ENCODE measurements around the gene USP12.
"Not testable (repeated sequence)": the region's sequence is repeated elsewhere in the genome, so short reads cannot be mapped to it uniquely, and the experiment has no call there.

USP12 gene

GRCh38 chr13:27149702-27150101, 21.9 kb downstream of the USP12 start:
- no peak for DNase-seq (ENCODE audit: low spot score)

DNA sequence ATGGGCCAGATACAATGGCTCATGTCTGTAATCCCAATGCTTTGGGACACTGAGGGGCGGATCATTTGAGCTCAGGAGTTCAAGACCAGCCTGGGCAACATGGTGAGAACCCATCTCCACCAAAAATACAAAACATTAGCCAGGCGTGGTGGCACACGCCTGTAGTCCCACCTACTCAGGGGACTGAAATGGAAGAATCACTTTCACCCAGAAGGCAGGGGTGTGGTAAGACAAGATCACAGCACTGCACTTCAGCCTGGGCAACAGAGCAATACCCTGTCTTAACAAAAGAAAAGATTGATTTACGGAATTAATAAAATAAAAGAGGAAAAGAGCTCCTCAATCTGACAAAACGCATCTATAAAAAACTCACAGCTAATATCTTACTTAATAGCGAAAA, 22.7 kb downstream of the USP12 start:
- no peak for DNase-seq (ENCODE audit: low spot score)

GRCh38 chr13:27147530-27148170, 24.0 kb downstream of the USP12 start:
- peak; percentile 67 for DNase-seq (ENCODE audit: low spot score)

- no peak for DNase-seq (ENCODE audit: low spot score)
Measured at GRCh38 chr13:27141746-27142145, 29.9 kb downstream of the USP12 start.

- DNase-seq (ENCODE audit: low spot score): not testable (repeated sequence)
Measured at GRCh38 chr13:27141159-27141558, 30.5 kb downstream of the USP12 start.

DNA sequence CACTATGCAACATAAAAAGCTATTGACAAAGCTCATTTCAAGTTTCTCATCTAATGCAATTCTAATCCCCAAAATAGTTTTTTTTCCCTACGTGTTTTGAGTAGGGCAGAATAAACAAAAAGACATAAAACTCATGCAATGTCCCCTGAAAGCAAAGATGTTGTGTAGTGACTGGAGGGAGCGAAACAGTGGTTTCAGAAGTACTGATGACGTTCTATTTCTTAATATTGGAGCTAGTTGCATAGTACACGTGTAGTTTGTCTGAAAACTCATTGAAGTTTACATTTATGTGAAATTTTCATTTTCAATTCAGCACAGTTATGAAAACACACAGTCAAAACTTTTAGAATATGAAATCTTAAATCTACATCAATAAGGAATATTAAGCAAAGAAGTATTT, 31.6 kb downstream of the USP12 start:
- no peak for DNase-seq (ENCODE audit: low spot score)

DNA sequence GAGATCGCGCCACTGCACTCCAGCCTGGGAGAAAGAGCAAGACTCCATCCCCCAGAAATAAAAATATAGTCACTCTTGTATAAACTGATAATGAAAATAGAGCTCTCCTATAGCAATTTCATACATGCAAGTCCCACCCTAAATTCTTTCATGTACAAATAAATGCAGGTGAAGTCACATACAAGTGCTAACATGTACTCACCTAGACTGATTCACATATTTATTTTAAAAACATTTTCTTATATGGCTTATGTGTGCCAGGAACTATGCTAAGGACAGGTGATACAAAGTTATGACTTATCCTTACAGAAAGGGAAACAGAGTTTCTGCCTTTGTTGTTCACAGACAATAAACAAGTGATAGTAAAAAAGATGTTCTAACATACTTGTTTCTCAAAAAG, 32.0 kb downstream of the USP12 start:
- DNase-seq (ENCODE audit: low spot score): no peak

GRCh38 chr13:27138457-27139093, 33.0 kb downstream of the USP12 start:
- DNase-seq (ENCODE audit: low spot score): no peak

DNA sequence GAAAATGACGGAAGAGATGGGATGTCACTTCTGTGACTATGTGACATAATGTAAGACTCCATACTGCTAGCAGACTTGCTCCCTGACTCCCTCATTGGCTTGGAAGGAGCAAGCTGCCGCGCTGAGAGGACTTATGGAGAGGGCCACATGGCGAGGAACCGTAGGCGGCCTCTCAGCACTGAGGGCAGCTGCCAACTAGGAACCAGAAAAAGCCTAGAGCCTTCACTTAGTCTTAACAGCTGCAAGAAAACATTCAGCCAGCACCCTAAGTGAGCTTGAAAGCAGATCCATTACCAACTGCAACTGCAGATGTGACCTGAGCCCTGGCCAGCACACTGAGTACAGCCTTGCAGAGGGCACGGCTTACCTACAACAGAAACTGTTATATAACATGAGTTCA, 33.9 kb downstream of the USP12 start:
- DNase-seq (ENCODE audit: low spot score): no peak

DNA sequence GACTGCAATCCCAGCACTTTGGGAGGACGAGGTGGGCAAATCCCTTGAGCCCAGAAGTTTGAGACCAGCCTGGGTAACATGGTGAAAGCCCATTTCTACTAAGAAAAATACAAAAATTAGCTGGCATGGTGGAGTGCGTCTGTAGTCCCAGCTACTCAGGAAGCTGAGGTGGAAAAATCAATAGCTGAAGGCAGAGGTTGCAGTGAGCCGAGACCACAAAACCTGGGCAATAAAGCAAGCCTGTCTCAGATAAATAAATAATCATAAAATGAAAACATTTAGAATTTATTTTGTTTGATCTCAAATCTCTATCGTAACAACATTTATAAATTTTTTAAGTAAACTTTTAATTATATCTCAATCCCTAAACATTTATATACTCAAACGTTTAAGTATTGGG, 36.6 kb downstream of the USP12 start:
- no peak for DNase-seq (ENCODE audit: low spot score)

- no peak for DNase-seq (ENCODE audit: low spot score)
Measured at GRCh38 chr13:27133889-27134288, 37.7 kb downstream of the USP12 start.

DNA sequence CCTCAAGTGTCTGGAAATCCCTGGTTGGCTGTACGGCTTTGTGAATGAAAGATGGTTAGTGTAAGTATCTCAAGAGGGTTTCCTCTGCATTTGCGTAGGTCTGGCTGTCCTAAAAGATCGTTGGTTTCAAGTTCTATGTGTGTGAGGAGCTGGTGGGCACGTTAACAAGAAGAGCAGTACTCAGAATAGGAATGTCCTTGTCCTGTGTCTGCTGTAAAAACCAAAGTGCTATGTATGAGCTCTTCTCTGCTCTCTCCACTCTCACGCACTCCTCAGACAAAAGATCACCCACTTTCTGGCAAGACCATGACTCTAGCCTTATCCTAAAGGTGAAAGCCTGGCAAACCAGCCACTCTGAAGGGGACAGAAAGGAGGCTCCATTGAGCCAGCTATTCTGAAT, 39.1 kb downstream of the USP12 start:
- peak; percentile 86 for DNase-seq (ENCODE audit: low spot score)

- DNase-seq (ENCODE audit: low spot score): no peak
Measured at GRCh38 chr13:27131906-27132305, 39.7 kb downstream of the USP12 start.

- DNase-seq (ENCODE audit: low spot score): peak; percentile 95
Measured at GRCh38 chr13:27130979-27131623, 40.5 kb downstream of the USP12 start.

GRCh38 chr13:27130223-27130978, 41.2 kb downstream of the USP12 start:
- peak; percentile 75 for DNase-seq (ENCODE audit: low spot score)

- DNase-seq (ENCODE audit: low spot score): no peak
Measured at GRCh38 chr13:27128825-27129627, 42.6 kb downstream of the USP12 start.

GRCh38 chr13:27126859-27127258, 44.8 kb downstream of the USP12 start:
- peak; percentile 39 for DNase-seq (ENCODE audit: low spot score)

DNA sequence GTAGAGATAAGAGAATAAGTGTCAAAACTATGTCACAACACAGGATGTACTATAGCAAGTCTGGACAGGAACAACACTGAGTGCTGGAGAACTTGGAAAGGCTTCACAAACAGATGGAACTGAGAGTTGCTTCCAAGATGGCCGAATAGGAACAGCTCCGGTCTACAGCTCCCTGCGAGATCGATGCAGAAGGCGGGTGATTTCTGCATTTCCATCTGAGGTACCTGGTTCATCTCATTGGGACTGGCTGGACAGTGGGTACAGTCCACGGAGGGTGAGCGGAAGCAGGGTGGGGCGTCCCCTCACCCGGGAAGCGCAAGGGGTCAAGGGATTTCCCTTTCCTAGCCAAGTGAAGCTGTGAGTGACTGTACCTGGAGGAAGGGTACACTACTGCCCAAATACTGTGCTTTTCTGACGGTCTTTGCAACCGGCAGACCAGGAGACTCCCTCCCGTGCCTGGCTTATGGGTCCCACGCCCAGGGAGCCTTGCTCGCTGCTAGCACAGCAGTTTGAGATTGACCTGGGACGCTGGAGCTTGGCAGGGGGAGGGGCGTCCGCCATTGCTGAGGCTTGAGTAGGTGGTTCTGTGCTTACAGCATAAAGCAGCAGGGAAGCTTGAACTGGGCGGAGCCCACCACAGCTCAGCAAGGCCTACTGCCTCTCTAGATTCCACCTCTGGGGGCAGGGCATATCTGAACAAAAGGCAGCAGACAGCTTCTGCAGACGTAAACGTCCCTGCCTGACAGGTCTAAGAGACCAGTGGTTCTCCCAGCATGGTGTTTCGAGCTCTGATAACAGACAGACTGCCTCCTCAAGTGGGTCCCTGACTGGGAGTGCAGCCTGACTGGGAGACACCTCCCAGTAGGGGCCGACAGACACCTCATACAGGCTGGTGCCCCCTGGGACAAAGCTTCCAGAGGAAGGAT, 46.0 kb downstream of the USP12 start:
- DNase-seq (ENCODE audit: low spot score): no peak

GRCh38 chr13:27124571-27124970, 47.0 kb downstream of the USP12 start:
- DNase-seq (ENCODE audit: low spot score): no peak

- DNase-seq (ENCODE audit: low spot score): not testable (repeated sequence)
Measured at GRCh38 chr13:27123445-27123844, 48.2 kb downstream of the USP12 start.

DNA sequence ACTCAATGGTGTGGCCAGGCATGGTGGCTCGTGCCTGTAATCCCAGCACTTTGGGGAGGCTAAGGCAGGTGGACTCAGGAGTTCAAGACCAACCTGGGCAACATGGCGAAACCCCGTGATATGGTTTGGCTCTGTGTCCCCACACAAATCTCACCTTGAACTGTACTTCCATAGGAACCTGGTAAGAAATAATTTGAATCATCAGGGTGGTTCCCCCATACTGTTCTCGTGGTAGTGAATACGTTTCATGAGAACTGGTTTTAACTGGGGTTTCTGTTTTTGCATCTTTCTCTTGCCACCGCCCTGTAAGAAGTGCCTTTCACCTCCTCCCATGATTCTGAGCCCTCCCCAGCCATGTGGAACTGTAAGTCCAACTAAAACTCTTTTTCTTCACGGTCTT, 49.6 kb downstream of the USP12 start:
- DNase-seq (ENCODE audit: low spot score): no peak
